Breast epithelium (tissue), 4 donors: ENCODE measurements around the gene DOCK10. TPM values are rescaled to one million over a fixed set of nuclear protein-coding genes. Genes with fewer than 3 reads are reported as not detected.

Source experiments
- DNase-seq, 2 donors: peaks; one replicate each; pipeline ENCODE4 v3.0.0-alpha.2; 2019; ENCODE audit warnings: low spot score in 2 of 2
- H3K27ac ChIP-seq, 2 donors: fragments of 200-600 bp; sonication (generic) in 1 of 2; one replicate each; pipeline ENCODE4 v1.5.1; 2016 to 2019; ENCODE audit warnings: mild to moderate bottlenecking in 1 of 2
- H3K27me3 ChIP-seq, 2 donors: fragments of 200-600 bp; sonication (generic) in 1 of 2; one replicate each; pipeline versions ENCODE4 v1.5.1 to v1.6.0; 2017 to 2019; ENCODE audit warnings: control low read depth in 1 of 2, mild to moderate bottlenecking in 1 of 2
- H3K36me3 ChIP-seq: fragments of 200-600 bp; one replicate; pipeline ENCODE4 v1.5.1; 2019
- H3K4me1 ChIP-seq, 2 donors: fragments of 200-600 bp; sonication (generic); one replicate each; pipeline ENCODE4 v1.5.1; 2016 to 2019; ENCODE audit warnings: control low read depth in 1 of 2
- H3K4me3 ChIP-seq, 3 donors: fragments of 200-600 bp; sonication (generic); 1 replicate in 2 of 3; 2 replicates in 1 of 3; pipeline ENCODE4 v1.5.1; 2016 to 2019; ENCODE audit warnings: mild to moderate bottlenecking in 3 of 3, moderate library complexity in 2 of 3
- H3K9me3 ChIP-seq, 2 donors: fragments of 200-600 bp; sonication (generic) in 1 of 2; one replicate each; pipeline ENCODE4 v1.5.1; 2016 to 2019; ENCODE audit warnings: control low read depth in 1 of 2
- POLR2A ChIP-seq: fragments of 450-650 bp; IDR thresholded peaks from one replicate; pipeline ENCODE4 v1.6.1; 2016; ENCODE audit warnings: antibody characterized with exemption, mild to moderate bottlenecking, moderate library complexity
- POLR2AphosphoS5 ChIP-seq, 3 donors: sonication (generic); formaldehyde crosslinking; IDR thresholded peaks; one replicate each; pipeline ENCODE4 v1.6.1; 2017; ENCODE audit warnings: antibody characterized with exemption in 3 of 3
- intact Hi-C: fragments of 100-400 bp; cut with DNase I; formaldehyde crosslinking; loops from one replicate; pipeline ENCODE4 v1.15.1; 2023; ENCODE audit warnings: low total_unique reads
- total RNA-seq, 3 donors: library from RNA; depleted of rRNA; stranded (reverse); fragments of >200 nt; gene quantifications; one replicate each; pipeline ENCODE4 v1.1.0, GENCODE V29; 2016
- TF ChIP-seq, protein P1 (sequence below), 3 donors: fragments of 450-650 bp; IDR thresholded peaks; one replicate each; pipeline ENCODE4 v1.5.1; 2016 to 2017; ENCODE audit warnings: antibody characterized with exemption in 3 of 3, mild to moderate bottlenecking in 3 of 3, moderate library complexity in 3 of 3

DOCK10 gene
- total RNA-seq, 3 donors from 2014 or later: 13.8 to 23.9 (median 15.4) TPM

DNA sequence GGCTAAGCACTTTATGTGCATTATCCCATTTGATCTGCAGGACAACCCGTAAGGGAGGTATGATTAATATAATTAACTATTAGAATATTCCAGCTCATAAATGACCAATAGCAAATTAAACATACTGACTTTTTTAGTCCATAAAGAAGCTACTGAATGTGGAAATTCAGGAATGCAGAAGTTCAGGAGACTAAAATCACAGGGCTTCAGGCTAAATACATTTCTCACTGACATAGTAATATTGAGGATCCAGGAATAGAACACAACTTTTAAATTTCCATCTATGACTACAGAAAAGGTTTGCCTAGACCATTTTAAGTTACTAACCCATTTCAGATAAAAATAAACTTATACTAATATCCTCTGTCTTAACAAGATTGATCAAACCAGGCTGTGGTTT, 228.7 kb downstream of the DOCK10 start:
- intact Hi-C loops: no loop called here
- DNase-seq: no peak
- Histone ChIP-seq H3K36me3 (no peaks in the 10 kb centered on the region), H3K27me3 (no peaks in the 10 kb centered on the region), H3K27ac (no peak overlapping the region), H3K4me1 (no peaks in the 10 kb centered on the region), H3K4me3 (no peak overlapping the region), H3K9me3 (no peaks in the 10 kb centered on the region)
- TF ChIP-seq POLR2AphosphoS5 (IDR thresholded peaks at IDR 0.05) (no peak), POLR2A (no peak)
- TF ChIP-seq, protein P1, sequence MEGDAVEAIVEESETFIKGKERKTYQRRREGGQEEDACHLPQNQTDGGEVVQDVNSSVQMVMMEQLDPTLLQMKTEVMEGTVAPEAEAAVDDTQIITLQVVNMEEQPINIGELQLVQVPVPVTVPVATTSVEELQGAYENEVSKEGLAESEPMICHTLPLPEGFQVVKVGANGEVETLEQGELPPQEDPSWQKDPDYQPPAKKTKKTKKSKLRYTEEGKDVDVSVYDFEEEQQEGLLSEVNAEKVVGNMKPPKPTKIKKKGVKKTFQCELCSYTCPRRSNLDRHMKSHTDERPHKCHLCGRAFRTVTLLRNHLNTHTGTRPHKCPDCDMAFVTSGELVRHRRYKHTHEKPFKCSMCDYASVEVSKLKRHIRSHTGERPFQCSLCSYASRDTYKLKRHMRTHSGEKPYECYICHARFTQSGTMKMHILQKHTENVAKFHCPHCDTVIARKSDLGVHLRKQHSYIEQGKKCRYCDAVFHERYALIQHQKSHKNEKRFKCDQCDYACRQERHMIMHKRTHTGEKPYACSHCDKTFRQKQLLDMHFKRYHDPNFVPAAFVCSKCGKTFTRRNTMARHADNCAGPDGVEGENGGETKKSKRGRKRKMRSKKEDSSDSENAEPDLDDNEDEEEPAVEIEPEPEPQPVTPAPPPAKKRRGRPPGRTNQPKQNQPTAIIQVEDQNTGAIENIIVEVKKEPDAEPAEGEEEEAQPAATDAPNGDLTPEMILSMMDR (IDR thresholded peaks at IDR 0.05): no peak

DNA sequence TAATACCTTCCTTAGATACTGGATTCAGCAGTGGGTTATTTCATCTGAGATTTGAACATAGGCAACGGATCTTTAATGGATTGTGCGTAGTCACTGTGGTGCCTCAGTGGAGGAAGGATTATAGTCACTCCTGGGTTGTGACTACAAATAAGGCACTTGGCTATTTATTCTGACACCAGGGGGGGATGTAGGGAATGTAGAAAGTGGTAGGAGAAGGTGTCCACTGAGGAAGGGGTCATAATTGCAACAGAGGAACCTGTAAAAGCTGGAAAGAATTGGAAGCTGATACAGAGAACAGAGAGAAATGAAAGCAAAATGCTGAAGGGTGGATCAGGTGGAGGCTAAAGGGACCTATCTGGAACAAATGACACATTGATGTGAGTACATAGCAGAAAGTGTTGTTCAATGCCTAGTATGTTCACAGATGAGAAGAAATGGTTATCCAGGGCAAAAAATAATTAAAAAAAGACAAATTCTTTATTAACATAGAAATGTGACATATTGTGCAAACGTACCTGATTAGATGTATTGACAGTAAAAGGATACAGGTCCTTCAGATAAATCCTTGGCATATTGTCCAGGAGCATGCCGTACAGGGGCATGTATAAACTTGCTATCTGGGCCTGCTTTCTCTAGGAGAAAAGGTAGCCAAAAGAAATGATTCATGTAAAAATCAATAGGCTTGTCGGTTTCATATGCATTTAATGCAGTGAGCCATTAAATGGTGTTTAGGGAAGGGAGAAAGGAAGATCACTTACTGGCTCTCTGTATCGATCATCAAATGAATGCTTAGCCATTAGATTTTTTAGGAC, 234.9 kb downstream of the DOCK10 start:
- Histone ChIP-seq H3K27me3 (no peaks in the 10 kb centered on the region), H3K4me1 (no peaks in the 10 kb centered on the region), H3K4me3 (no peak overlapping the region), H3K9me3 (no peaks in the 10 kb centered on the region), H3K36me3 (no peaks in the 10 kb centered on the region), H3K27ac (no peak overlapping the region)
- intact Hi-C loops: no loop called here
- no peak for DNase-seq
- TF ChIP-seq, protein P1 (IDR thresholded peaks at IDR 0.05): no peak
- no peak for TF ChIP-seq POLR2A

DNA sequence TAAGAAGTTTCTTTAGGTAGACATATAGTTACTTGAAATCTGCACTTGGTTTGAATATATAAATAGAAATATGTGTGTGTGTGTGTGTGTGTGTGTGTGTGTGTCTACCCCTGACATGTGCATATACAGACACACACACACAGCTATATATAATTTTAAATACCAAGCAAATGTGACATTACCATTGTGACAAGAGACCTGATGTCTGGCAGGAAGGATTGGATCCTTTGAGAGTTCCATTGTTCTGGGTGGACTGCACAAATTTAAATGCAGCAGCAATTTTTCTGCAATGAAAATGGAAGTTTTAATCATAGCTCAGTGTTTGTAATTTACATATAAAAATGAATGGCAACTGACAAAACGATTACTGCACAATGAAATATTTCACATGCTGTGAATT, 238.3 kb downstream of the DOCK10 start:
- H3K27me3 ChIP-seq: no peaks in the 10 kb centered on the region
- TF ChIP-seq POLR2AphosphoS5 (IDR thresholded peaks at IDR 0.05) (no peak), POLR2A (no peak)
- TF ChIP-seq, protein P1 (IDR thresholded peaks at IDR 0.05): no peak
- H3K4me1 ChIP-seq: no peaks in the 10 kb centered on the region
- intact Hi-C loops: no loop called here
- no peak overlapping the region for H3K4me3 ChIP-seq
- no peak overlapping the region for H3K27ac ChIP-seq
- DNase-seq: no peak
- H3K9me3 ChIP-seq: no peaks in the 10 kb centered on the region
- no peaks in the 10 kb centered on the region for H3K36me3 ChIP-seq

DNA sequence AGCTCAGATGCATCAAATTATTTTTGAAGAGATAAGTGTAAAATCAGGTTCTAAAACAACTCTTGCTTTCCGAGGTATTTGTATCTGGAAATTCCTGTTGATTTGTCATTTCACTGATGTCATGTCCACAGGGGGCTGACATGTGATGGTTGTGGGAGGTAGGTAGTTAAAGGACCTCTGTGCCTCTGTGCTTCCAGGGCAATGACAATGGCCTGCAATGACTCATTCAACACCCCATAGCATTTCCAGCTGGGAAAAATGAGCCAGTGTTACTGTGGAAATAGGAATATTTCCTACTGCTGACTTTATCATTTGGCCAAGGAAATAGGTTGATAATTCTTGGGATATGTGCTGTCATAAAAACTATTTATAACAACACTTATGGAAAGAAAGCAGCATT, 239.9 kb downstream of the DOCK10 start:
- H3K27ac ChIP-seq: no peak overlapping the region
- intact Hi-C loops: no loop called here
- H3K4me3 ChIP-seq: no peak overlapping the region
- H3K36me3 ChIP-seq: no peaks in the 10 kb centered on the region
- no peaks in the 10 kb centered on the region for H3K4me1 ChIP-seq
- no peak for TF ChIP-seq POLR2AphosphoS5 (IDR thresholded peaks at IDR 0.05)
- no peaks in the 10 kb centered on the region for H3K27me3 ChIP-seq
- DNase-seq: no peak
- H3K9me3 ChIP-seq: no peaks in the 10 kb centered on the region

DNA sequence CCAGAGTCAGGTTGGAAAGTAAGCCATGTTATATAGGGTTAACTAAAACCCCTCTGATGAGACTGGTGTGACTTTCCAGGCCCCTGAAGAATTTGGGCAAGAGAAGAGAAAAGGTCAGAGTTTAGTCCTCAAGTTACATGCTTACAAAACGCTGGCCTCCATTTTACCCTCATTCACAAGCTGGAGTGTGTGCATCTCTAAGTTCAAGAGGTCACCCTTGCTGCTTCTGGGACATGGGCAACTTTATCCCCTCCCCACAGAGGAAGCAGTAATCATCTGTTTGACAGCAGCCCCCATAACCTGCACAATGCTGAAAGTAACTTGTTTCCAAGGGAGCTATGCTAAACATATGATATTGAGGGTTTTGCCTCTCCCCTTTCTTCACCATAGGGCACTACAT, 240.9 kb downstream of the DOCK10 start:
- H3K27me3 ChIP-seq: no peaks in the 10 kb centered on the region
- H3K9me3 ChIP-seq: no peaks in the 10 kb centered on the region
- intact Hi-C loops: no loop called here
- H3K27ac ChIP-seq: no peak overlapping the region
- H3K36me3 ChIP-seq: no peaks in the 10 kb centered on the region
- H3K4me3 ChIP-seq: no peak overlapping the region
- H3K4me1 ChIP-seq: no peaks in the 10 kb centered on the region
- TF ChIP-seq POLR2AphosphoS5 (IDR thresholded peaks at IDR 0.05) (no peak), POLR2A (no peak)
- TF ChIP-seq, protein P1 (IDR thresholded peaks at IDR 0.05): no peak
- DNase-seq: no peak
